GM12891 (cell line): ENCODE results near the gene RBFOX2.

Experiments
- DNase-seq: peaks from one replicate; pipeline ENCODE4 v3.0.0; 2011; ENCODE audit warnings: low spot score; ENCODE audit not compliant: insufficient read length
- FAIRE-seq: peaks from 2 replicates; lab custom pipeline; 2011; peaks lifted over from hg19 to GRCh38; lab: Jason Lieb, UNC
- PAX5 ChIP-seq: IDR thresholded peaks from 2 replicates; pipeline ENCODE4 v1.6.1; 2011; ENCODE audit warnings: low read length, moderate library complexity, mild to moderate bottlenecking; ENCODE audit not compliant: insufficient read depth, severe bottlenecking
- POLR2A ChIP-seq: IDR thresholded peaks from 2 replicates; pipeline ENCODE4 v1.6.1; 2011; ENCODE audit warnings: low read depth, low read length, control low read depth
- POLR2AphosphoS5 ChIP-seq: IDR thresholded peaks from 2 replicates; pipeline ENCODE4 v1.6.1; 2011; ENCODE audit warnings: low read depth, low read length, control low read depth
- POU2F2 ChIP-seq: IDR thresholded peaks from 2 replicates; pipeline ENCODE4 v1.6.1; 2011; ENCODE audit warnings: low read depth, mild to moderate bottlenecking, control low read depth, low read length, moderate library complexity
- SPI1 ChIP-seq: IDR thresholded peaks from 2 replicates; pipeline ENCODE4 v1.6.1; 2011; ENCODE audit warnings: low read depth, low read length, control low read depth
- TAF1 ChIP-seq: IDR thresholded peaks from 2 replicates; pipeline ENCODE4 v1.6.1; 2011; ENCODE audit warnings: low read depth, low read length, control low read depth

Gene RBFOX2

GRCh38 chr22:35949243-35949642 lies 79.4 kb downstream of the RBFOX2 start:
- FAIRE-seq: no peak
- TF ChIP-seq PAX5: no peak
- no peak for TF ChIP-seq POLR2AphosphoS5
- TF ChIP-seq SPI1: no peak
- TF ChIP-seq POLR2A: no peak
- TF ChIP-seq POU2F2: no peak
- TF ChIP-seq TAF1: no peak
- no peak for DNase-seq

DNA sequence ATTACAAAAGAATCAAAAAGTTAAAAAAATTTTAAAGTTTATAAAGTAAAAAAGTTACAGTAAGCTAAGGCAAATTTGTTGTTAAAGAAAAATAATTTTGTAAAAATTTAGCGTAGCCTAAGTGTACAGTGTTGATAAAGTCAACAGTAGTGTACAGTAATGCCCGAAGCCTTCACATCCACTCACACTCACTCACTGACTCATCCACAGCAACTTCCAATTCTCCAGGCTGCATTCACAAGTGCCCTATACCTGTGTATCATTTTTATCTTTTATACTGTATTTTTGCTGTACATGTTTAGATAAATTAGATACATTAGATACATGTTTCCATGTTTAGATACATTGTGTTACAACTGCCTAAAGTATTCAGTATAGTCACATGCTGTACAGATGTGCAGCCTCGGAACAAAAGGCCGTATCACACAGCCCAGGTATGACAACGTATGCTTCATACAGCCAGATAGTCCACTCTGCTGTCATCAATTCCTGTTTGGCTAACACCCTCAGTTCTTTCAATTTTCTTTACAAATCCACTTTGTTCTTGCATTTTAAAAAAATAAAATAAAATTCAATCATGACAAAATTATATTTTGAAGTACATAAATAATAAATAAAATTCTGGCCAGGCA lies 80.7 kb downstream of the RBFOX2 start:
- FAIRE-seq (no peak), DNase-seq (no peak)

GRCh38 chr22:35944458-35944857 lies 84.2 kb downstream of the RBFOX2 start:
- no peak for FAIRE-seq

More for the DNA sequence above, 80.7 kb downstream of the RBFOX2 start:
- no peak for TF ChIP-seq POLR2A
- TF ChIP-seq POU2F2: no peak
- TF ChIP-seq SPI1: no peak
- TF ChIP-seq TAF1: no peak
- TF ChIP-seq POLR2AphosphoS5: no peak

GRCh38 chr22:35940166-35940565 lies 88.5 kb downstream of the RBFOX2 start:
- no peak for DNase-seq
- TF ChIP-seq TAF1: no peak
- TF ChIP-seq POLR2A: no peak
- TF ChIP-seq PAX5: no peak
- TF ChIP-seq POU2F2: no peak
- no peak for TF ChIP-seq POLR2AphosphoS5
- no peak for TF ChIP-seq SPI1
- FAIRE-seq: peak; percentile 62

More at GRCh38 chr22:35944458-35944857, 84.2 kb downstream of the RBFOX2 start:
- no peak for DNase-seq
- no peak for TF ChIP-seq SPI1
- no peak for TF ChIP-seq POU2F2
- no peak for TF ChIP-seq PAX5
- TF ChIP-seq POLR2AphosphoS5: no peak
- no peak for TF ChIP-seq TAF1
- TF ChIP-seq POLR2A: no peak

DNA sequence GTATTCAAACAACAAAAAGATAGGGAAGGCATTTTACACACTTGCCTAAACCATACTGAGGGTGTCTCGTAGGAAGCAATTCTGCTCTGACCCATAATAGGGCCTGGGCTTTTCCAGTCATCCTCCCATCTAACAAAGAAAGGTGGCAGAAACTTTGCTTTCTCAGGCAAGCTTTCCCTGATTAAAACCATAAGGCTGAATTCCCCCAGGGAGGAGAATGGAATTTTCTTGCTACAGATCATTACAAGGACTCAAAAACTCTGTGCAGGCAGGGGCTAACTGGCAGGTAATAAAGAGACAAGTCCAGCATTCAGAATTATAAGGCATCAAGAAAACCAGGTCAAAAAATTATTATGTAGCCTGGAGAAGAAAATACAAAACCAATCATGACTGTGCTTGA lies 90.4 kb downstream of the RBFOX2 start:
- no peak for FAIRE-seq

DNA sequence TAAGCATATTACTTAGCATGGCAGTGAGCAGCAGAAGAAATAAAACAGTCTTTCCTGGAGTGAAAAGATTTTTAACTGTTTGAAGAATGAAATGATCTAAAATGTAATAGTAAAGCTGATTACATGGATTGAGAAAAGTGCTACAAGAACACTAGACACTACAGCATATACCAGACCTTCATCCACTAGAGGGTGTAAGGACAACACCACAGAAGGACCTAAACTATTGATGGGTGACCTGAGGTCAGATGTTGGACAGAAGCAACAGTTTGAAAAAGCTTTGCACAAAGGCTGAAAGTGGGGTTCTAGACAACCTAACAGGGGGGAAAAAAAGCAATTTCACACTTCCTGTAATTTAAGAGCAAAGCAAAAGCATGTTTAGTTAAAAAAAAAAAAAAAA lies 97.7 kb downstream of the RBFOX2 start:
- DNase-seq: peak; percentile 6
- FAIRE-seq: peak; percentile 74

More for the DNA sequence above, 90.4 kb downstream of the RBFOX2 start:
- no peak for DNase-seq
- no peak for TF ChIP-seq POLR2AphosphoS5
- no peak for TF ChIP-seq PAX5
- no peak for TF ChIP-seq SPI1
- TF ChIP-seq POLR2A: no peak
- no peak for TF ChIP-seq POU2F2
- no peak for TF ChIP-seq TAF1

DNA sequence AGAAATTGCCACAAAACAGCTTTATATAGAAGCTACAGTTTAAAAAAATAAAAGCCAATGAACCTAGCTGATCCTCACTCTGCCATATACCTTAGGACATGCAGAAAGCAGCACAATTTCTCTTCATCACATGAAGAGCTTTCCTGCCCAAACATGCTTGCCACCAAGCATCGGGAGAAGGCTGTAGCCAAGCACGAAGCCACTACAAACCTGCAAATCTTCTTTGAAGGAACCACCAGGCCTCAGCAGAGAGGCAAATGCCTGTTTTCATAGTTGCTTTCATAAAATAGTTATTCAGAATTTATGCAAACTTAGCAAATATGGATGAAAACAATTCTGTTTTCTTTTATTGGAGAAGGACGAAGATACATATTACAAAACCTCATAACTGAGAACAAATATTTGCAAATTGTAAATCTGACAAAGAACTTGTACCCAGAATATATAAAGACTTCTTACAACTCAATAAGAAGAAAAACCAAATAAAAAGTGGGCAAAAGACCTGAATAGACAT lies 100.3 kb downstream of the RBFOX2 start:
- TF ChIP-seq POLR2A (no peak), SPI1 (no peak), TAF1 (no peak), POLR2AphosphoS5 (no peak), PAX5 (no peak), POU2F2 (no peak)
- DNase-seq (no peak), FAIRE-seq (no peak)

More for the DNA sequence above, 97.7 kb downstream of the RBFOX2 start:
- TF ChIP-seq TAF1 (no peak), PAX5 (peak; percentile 5)

GRCh38 chr22:35923026-35923425 lies 105.6 kb downstream of the RBFOX2 start:
- TF ChIP-seq SPI1 (no peak), TAF1 (no peak), POLR2AphosphoS5 (no peak), PAX5 (no peak), POU2F2 (no peak), POLR2A (no peak)
- DNase-seq (no peak), FAIRE-seq (no peak)

DNA sequence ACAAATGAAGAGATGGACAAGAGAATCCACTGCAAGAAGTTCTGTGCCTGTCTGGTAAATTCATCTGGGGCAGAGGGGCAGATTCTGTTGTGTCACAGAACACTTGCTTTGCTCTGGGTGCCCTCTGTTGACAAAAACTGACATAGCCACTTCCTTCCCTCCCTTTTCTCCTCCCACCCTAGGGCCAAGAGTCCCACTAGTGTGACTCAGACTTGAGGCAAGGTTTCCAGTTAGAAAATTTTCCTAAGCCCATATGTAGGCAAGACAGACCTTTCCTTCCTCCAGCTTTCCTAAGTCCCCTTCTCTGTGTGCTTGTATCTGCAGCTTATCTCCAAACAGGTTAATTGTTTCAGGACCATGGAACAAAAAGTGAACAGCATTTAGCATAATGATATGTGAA lies 106.8 kb downstream of the RBFOX2 start:
- TF ChIP-seq TAF1 (no peak), SPI1 (peak; percentile 57)
- no peak for FAIRE-seq
- DNase-seq: no peak

GRCh38 chr22:35921044-35921443 lies 107.6 kb downstream of the RBFOX2 start:
- no peak for DNase-seq
- TF ChIP-seq POLR2AphosphoS5: no peak
- no peak for TF ChIP-seq SPI1
- no peak for TF ChIP-seq POU2F2
- no peak for TF ChIP-seq TAF1
- TF ChIP-seq PAX5: no peak
- no peak for TF ChIP-seq POLR2A
- FAIRE-seq: no peak

DNA sequence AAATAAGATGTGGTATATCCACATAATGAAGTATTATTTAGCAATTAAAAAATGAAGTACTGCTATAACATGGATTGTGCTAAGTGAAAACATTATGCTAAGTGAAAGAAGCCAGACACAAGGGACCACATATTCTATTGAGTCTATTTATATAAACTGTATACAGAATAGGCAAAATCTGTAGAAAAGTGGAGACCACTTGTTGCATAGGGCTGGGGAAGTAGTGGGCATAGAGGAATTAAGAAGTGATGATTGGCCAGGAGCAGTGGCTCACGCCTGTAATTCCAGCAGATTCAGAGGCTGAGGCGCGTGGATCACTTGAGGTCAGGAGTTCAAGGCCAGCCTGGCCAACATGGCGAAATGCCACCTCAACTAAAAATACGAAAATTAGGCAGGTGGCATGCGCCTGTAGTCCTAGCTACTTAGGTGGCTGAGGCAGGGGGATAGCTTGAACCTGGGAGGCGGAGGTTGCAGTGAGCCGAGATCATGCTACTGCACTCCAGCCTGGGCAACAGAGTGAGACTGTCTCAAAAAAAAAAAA lies 109.6 kb downstream of the RBFOX2 start:
- no peak for DNase-seq
- no peak for TF ChIP-seq SPI1
- no peak for TF ChIP-seq TAF1
- TF ChIP-seq PAX5: no peak
- no peak for TF ChIP-seq POU2F2
- TF ChIP-seq POLR2A: no peak
- no peak for TF ChIP-seq POLR2AphosphoS5
- no peak for FAIRE-seq
